ENCODE data around the gene CEP20.

Gene CEP20

DNA sequence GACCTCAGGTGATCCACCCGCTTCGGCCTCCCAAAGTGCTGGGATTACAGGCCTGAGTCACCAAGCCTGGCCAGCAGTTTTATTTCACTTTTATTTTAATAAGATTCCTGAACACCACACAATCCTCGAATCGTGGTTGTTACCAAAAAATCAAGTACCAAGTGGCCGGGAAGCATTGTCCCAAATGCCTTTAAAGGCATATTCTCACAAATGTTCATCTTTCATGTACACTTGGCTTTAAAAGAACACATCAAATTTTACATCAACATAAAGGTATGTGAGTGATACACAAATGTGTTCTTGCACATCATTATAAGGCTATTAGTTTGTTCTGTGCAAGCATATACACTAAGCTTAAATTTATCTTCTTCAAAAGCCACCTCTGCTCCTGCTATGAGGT, 23.5 kb downstream of the CEP20 start:
- CTCF ChIA-PET, result interaction anchor here (1.2 to 2.5 kb wide), 2 partner anchors 9 to 185 kb away, joined by 3 to 12 read pairs; no protein-coding TSS in a partner anchor

DNA sequence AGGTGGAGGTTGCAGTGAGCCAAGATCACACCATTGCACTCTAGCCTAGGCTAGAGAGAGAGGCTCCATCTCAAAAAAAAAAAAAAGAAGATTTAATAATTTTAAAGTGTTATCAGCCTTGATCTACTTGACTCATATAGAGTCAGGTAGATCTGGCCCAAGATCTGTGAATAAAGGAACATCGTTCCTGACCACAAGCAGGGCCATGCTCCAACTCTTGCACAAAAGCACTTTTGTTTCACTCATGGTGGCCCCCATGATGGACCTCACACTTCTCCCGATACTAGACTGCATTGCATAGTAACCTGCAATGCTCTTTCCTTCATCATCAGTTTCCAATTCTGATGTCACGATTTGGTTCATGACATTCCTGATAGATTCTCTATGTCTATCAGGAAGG, 26.4 kb downstream of the CEP20 start:
- Histone ChIP-seq H3K27ac (ENCODE audit: insufficient read depth in 1 of 2, low read depth in 1 of 2, low read length in 2 of 2, poor library complexity in 1 of 2, severe bottlenecking in 2 of 2) (no peak overlapping the region), H3K9me3 (ENCODE audit: control extremely low read depth in 1 of 5, control insufficient read depth in 4 of 5, insufficient read depth in 2 of 5, low read depth in 1 of 5, low read length in 4 of 5) (no peaks in the 10 kb centered on the region), H3K4me3 (ENCODE audit: control insufficient read depth in 1 of 7, extremely low read depth in 1 of 7, insufficient read depth in 4 of 7, low read depth in 2 of 7, low read length in 6 of 7) (no peak overlapping the region), H3K4me1 (ENCODE audit: control extremely low read depth in 1 of 4, control insufficient read depth in 4 of 4, insufficient read depth in 4 of 4, low read length in 3 of 4) (peaks cover 3 to 14% (median 13%) of the 10 kb centered on the region in 4 experiments), H3K27me3 (replicated peaks in 2 of 5; ENCODE audit: control insufficient read depth in 4 of 5, insufficient read depth in 5 of 5, low read length in 4 of 5) (peaks cover 2 to 16% (median 10%) of the 10 kb centered on the region in 5 experiments), H3K36me3 (ENCODE audit: control insufficient read depth in 4 of 4, insufficient read depth in 4 of 4, low read length in 3 of 4) (peaks cover 4 to 18% (median 11%) of the 10 kb centered on the region in 4 experiments)
- ChIA-PET CTCF (no interaction called here), POLR2A (no interaction called here)
- DNase-seq, result no peak
- 100% methylated on average over 3 of the region's 3 CpGs for WGBS (ENCODE audit: insufficient coverage)

More for the DNA sequence above, 23.5 kb downstream of the CEP20 start:
- no peak for DNase-seq
- 100% methylated on average over 2 of the region's 5 CpGs for WGBS (ENCODE audit: insufficient coverage)
- Histone ChIP-seq H3K4me3 (ENCODE audit: control insufficient read depth in 1 of 7, extremely low read depth in 1 of 7, insufficient read depth in 4 of 7, low read depth in 2 of 7, low read length in 6 of 7) (no peak overlapping the region), H3K4me1 (ENCODE audit: control extremely low read depth in 1 of 4, control insufficient read depth in 4 of 4, insufficient read depth in 4 of 4, low read length in 3 of 4) (no peaks in the 10 kb centered on the region), H3K9me3 (ENCODE audit: control extremely low read depth in 1 of 5, control insufficient read depth in 4 of 5, insufficient read depth in 2 of 5, low read depth in 1 of 5, low read length in 4 of 5) (no peaks in the 10 kb centered on the region), H3K27ac (ENCODE audit: insufficient read depth in 1 of 2, low read depth in 1 of 2, low read length in 2 of 2, poor library complexity in 1 of 2, severe bottlenecking in 2 of 2) (no peak overlapping the region), H3K27me3 (replicated peaks in 2 of 5; ENCODE audit: control insufficient read depth in 4 of 5, insufficient read depth in 5 of 5, low read length in 4 of 5) (no peaks in the 10 kb centered on the region), H3K36me3 (ENCODE audit: control insufficient read depth in 4 of 4, insufficient read depth in 4 of 4, low read length in 3 of 4) (peaks cover 6 to 43% (median 20%) of the 10 kb centered on the region in 4 experiments)
- POLR2A ChIA-PET, result interaction anchor here (0.7 kb wide), 1 partner anchor 255 kb away, joined by 3 read pairs; no protein-coding TSS in a partner anchor

DNA sequence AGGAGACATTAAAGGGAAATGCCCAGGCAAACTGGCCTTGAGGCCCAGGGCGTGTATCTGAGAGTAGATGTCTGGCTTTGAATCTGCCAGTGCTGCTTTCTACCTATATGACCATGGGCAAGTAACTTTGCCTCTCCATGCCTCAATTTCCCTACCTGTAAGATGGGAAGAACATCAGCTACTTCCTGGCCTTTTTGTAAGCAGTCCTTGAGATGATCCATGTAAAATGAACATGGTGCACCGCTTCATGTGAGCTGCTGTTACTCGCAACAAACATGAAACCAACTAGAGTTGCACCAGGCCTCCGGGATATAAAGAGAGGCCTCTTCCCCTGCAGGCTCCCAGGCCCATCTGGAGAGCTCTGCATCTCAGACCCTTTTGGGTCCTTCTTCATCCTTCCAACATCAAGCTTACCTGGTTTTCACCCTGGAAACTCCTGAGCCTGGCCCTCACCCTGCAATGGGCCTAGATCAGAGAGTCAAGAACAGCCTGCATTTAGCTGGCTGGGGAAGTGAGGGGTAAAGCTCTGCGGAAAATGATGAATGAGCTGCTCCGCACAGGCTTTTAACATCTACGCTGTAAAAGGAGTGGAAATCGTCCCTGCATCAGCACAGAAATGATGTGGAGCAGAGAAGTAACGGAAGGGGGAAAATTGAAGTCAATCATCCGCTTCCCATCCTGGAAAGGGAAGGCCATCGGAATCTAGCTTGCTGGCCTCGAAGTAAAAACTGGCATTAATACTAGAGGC, 29.3 kb downstream of the CEP20 start:
- Histone ChIP-seq H3K9me3 (ENCODE audit: control extremely low read depth in 1 of 5, control insufficient read depth in 4 of 5, insufficient read depth in 2 of 5, low read depth in 1 of 5, low read length in 4 of 5) (no peaks in the 10 kb centered on the region), H3K4me3 (ENCODE audit: control insufficient read depth in 1 of 7, extremely low read depth in 1 of 7, insufficient read depth in 4 of 7, low read depth in 2 of 7, low read length in 6 of 7) (no peak overlapping the region), H3K36me3 (ENCODE audit: control insufficient read depth in 4 of 4, insufficient read depth in 4 of 4, low read length in 3 of 4) (no peaks in the 10 kb centered on the region), H3K27ac (ENCODE audit: insufficient read depth in 1 of 2, low read depth in 1 of 2, low read length in 2 of 2, poor library complexity in 1 of 2, severe bottlenecking in 2 of 2) (no peak overlapping the region), H3K4me1 (ENCODE audit: control extremely low read depth in 1 of 4, control insufficient read depth in 4 of 4, insufficient read depth in 4 of 4, low read length in 3 of 4) (peaks cover 3 to 19% (median 18%) of the 10 kb centered on the region in 4 experiments), H3K27me3 (replicated peaks in 2 of 5; ENCODE audit: control insufficient read depth in 4 of 5, insufficient read depth in 5 of 5, low read length in 4 of 5) (peaks cover 2 to 40% (median 22%) of the 10 kb centered on the region in 5 experiments)
- DNase-seq, result no peak
- POLR2A ChIA-PET, result interaction anchor here (0.6 kb wide), 1 partner anchor 197 kb away, joined by 7 read pairs; no protein-coding TSS in a partner anchor
- CTCF ChIA-PET, result interaction anchor here (0.8 to 1.9 kb wide), 2 partner anchors 15 to 187 kb away, joined by 3 to 9 read pairs; no protein-coding TSS in a partner anchor
- 97% methylated on average over 12 of the region's 12 CpGs for WGBS (ENCODE audit: insufficient coverage)

DNA sequence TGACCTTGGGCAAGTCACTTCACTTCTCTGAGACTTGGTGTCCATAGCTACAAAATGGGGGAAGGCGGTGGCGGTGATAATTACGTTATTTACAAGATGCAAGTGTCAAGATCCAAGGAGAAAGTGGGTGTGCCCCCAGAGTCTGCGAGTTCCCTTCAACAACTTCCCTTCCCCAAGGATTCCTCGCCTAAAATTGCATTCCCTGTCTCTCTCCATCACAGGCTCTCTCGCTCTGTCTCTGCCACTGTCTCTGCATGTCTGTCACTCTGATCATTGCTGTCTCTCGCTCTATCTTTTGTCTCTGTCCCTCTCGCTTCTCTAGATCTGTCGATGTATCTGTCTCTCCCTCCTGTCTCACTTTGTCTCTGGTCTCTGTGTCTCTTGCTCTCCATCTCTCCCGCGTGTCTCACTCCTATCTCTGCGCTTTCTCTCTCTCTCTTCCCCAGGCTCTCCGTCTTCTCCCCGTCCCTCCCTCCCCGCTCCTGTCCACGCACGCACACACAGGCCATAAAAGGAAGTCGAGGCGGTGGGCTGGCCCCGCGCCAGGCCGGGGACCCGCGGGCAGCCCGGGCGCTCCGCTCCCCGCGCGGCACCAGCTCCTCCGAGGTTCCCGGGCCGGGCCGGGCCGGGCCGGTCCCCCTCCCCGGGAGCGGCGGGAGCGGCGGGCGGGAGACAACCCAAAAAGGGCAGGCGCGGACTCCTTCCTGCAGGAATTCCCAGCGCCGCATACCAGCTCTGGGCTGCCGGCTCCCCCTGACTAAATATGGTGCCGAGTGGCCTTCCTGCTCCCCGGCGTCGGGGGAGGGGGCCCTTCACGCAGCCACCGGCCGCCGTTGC, 30.5 kb downstream of the CEP20 start:
- Histone ChIP-seq H3K36me3 (ENCODE audit: control insufficient read depth in 4 of 4, insufficient read depth in 4 of 4, low read length in 3 of 4) (no peaks in the 10 kb centered on the region), H3K27ac (ENCODE audit: insufficient read depth in 1 of 2, low read depth in 1 of 2, low read length in 2 of 2, poor library complexity in 1 of 2, severe bottlenecking in 2 of 2) (no peak overlapping the region), H3K27me3 (replicated peaks in 2 of 5; ENCODE audit: control insufficient read depth in 4 of 5, insufficient read depth in 5 of 5, low read length in 4 of 5) (peaks cover 2 to 40% (median 22%) of the 10 kb centered on the region in 5 experiments), H3K4me3 (ENCODE audit: control insufficient read depth in 1 of 7, extremely low read depth in 1 of 7, insufficient read depth in 4 of 7, low read depth in 2 of 7, low read length in 6 of 7) (peak overlapping the region in 6 of 7 experiments; percentile 4 to 65 (median 46)), H3K4me1 (ENCODE audit: control extremely low read depth in 1 of 4, control insufficient read depth in 4 of 4, insufficient read depth in 4 of 4, low read length in 3 of 4) (peaks cover 3 to 19% (median 18%) of the 10 kb centered on the region in 4 experiments), H3K9me3 (ENCODE audit: control extremely low read depth in 1 of 5, control insufficient read depth in 4 of 5, insufficient read depth in 2 of 5, low read depth in 1 of 5, low read length in 4 of 5) (no peaks in the 10 kb centered on the region)
- under 1% methylated on average over 45 of the region's 55 CpGs for WGBS (ENCODE audit: insufficient coverage)
- CTCF ChIA-PET, result no interaction called here
- DNase-seq, result peak; percentile 29 to 74 (median 69)
- POLR2A ChIA-PET, result no interaction called here

DNA sequence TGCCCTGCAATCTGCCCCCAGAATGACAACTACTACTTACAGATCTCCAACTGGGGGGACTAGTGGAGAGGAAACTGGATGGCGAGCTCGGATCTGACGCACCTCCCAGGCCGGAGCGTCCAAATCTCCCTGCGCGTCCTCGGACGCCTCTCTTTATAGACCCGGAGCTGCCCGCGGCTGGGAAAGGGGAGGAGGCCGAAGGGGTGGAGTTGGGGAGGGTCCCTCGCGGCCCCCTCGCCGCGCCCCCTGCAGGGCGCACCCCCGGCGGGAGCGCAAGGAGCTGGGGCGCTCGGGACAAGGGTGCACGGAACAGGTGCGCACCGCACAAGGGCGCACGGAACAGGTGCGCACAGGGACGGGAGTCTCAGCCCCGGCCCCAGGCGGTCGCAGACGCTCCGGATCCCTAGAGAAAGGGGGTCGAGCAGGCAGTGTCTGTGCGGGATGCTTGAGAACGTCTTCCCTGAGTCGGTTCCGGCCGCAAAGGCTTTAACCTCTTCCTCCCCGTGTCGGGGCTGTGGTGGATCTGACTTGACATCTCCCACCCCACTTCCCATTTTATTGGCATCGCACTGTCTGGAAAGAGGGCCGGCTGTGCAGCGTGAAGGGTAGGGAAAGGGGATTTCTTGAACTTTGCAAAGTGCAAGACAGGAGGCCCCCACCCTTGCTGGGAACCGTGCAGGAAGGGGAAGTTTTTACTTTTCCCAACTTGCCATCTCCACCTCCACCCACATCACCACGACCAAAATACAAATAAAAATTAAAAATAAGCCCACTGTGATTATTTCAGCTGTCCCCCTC, 31.3 kb downstream of the CEP20 start, which contains the start of gene MYH11:
Gene MYH11 (minus strand): TSS at position 128 of the 798 bp plus-strand sequence. CDS start 18,776 bp downstream, outside the sequence.
- POLR2A ChIA-PET, result no interaction called here
- 0% methylated on average over 28 of the region's 49 CpGs for WGBS (ENCODE audit: insufficient coverage)

DNA sequence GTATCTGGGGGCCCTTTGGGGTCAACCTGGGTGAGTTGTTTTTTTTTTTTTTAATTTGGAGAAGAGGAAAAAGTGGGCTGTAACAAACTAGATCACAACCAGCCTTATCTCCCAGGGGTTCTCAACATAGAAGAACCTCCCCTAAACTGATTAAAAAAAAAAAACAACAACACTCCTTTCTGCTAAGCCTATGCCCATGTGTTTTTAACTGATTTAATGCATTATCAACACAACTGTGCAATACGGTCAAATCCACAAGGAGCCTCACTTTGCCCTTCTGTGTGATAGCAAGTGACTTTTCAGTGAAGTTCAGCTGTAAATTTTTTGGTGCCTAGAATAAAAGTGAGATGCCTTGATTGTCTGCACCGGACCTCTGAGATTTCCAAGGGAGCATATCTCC, 32.2 kb downstream of the CEP20 start:
- Histone ChIP-seq H3K36me3 (ENCODE audit: control insufficient read depth in 4 of 4, insufficient read depth in 4 of 4, low read length in 3 of 4) (no peaks in the 10 kb centered on the region), H3K4me3 (ENCODE audit: control insufficient read depth in 1 of 7, extremely low read depth in 1 of 7, insufficient read depth in 4 of 7, low read depth in 2 of 7, low read length in 6 of 7) (no peak overlapping the region), H3K27ac (ENCODE audit: insufficient read depth in 1 of 2, low read depth in 1 of 2, low read length in 2 of 2, poor library complexity in 1 of 2, severe bottlenecking in 2 of 2) (no peak overlapping the region), H3K9me3 (ENCODE audit: control extremely low read depth in 1 of 5, control insufficient read depth in 4 of 5, insufficient read depth in 2 of 5, low read depth in 1 of 5, low read length in 4 of 5) (no peaks in the 10 kb centered on the region), H3K27me3 (replicated peaks in 2 of 5; ENCODE audit: control insufficient read depth in 4 of 5, insufficient read depth in 5 of 5, low read length in 4 of 5) (peaks cover 2 to 40% (median 22%) of the 10 kb centered on the region in 5 experiments), H3K4me1 (ENCODE audit: control extremely low read depth in 1 of 4, control insufficient read depth in 4 of 4, insufficient read depth in 4 of 4, low read length in 3 of 4) (peaks cover 3 to 19% (median 18%) of the 10 kb centered on the region in 4 experiments)
- WGBS (ENCODE audit: insufficient coverage), result no CpG with 5 or more reads among the region's 2 CpGs
- CTCF ChIA-PET, result interaction anchor here (0.6 kb wide), 1 partner anchor 840 kb away, joined by 4 read pairs; no protein-coding TSS in a partner anchor
- peak in 2 of 3 donors; percentile 14 to 43 for DNase-seq
- POLR2A ChIA-PET, result no interaction called here

More for the DNA sequence above, 31.3 kb downstream of the CEP20 start, which contains the start of gene MYH11:
- peak in 2 of 3 donors; percentile 60 to 67 for DNase-seq
- Histone ChIP-seq H3K4me3 (ENCODE audit: control insufficient read depth in 1 of 7, extremely low read depth in 1 of 7, insufficient read depth in 4 of 7, low read depth in 2 of 7, low read length in 6 of 7) (peak within 1 kb of the TSS in 6 of 7 experiments; percentile 4 to 65 (median 49)), H3K9me3 (ENCODE audit: control extremely low read depth in 1 of 5, control insufficient read depth in 4 of 5, insufficient read depth in 2 of 5, low read depth in 1 of 5, low read length in 4 of 5) (no peaks in the 10 kb centered on the region), H3K27me3 (replicated peaks in 2 of 5; ENCODE audit: control insufficient read depth in 4 of 5, insufficient read depth in 5 of 5, low read length in 4 of 5) (peaks cover 2 to 40% (median 22%) of the 10 kb centered on the region in 5 experiments), H3K36me3 (ENCODE audit: control insufficient read depth in 4 of 4, insufficient read depth in 4 of 4, low read length in 3 of 4) (no peaks in the 10 kb centered on the region), H3K4me1 (ENCODE audit: control extremely low read depth in 1 of 4, control insufficient read depth in 4 of 4, insufficient read depth in 4 of 4, low read length in 3 of 4) (peaks cover 3 to 19% (median 18%) of the 10 kb centered on the region in 4 experiments), H3K27ac (ENCODE audit: insufficient read depth in 1 of 2, low read depth in 1 of 2, low read length in 2 of 2, poor library complexity in 1 of 2, severe bottlenecking in 2 of 2) (no peak within 1 kb of the TSS)
- CTCF ChIA-PET, result no interaction called here
